Ramos (cell line): ENCODE measurements around the gene GPR87.

Source experiments
- in situ Hi-C: fragments of 300-500 bp; cut with MboI; formaldehyde crosslinking; loops from one replicate; pipeline ENCODE4 v1.14.3; 2022; ENCODE audit warnings: low sequenced_read_pairs; ENCODE audit not compliant: unreplicated experiment

GPR87 gene

DNA sequence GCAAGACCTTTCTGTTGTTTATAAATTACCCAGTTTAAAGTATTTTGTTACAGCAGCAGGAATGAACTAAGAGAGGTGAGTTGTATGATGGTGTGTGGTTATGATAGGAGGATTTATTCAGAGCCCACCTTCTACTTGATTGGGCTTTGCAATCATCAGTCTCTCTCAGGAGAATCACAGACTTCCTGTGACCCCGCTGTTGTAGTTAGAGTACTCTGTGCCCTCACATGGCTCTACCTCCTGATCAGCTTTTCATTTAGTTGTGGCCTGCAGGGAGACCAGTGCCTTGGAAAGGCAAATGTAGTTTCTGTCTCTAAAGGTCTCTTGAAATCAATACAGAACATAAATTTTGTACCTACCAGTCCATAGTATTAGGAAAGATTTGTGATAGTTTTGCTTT, 30.7 kb downstream of the GPR87 start:
- in situ Hi-C loops = loop anchor here (5.0 to 10.0 kb wide), 2 partner anchors 59 to 121 kb away; no protein-coding TSS in a partner anchor

GRCh38 chr3:151283907-151284461, 32.6 kb downstream of the GPR87 start:
- in situ Hi-C loops = loop anchor here (10.0 kb wide), 1 partner anchor 119 kb away; no protein-coding TSS in a partner anchor

DNA sequence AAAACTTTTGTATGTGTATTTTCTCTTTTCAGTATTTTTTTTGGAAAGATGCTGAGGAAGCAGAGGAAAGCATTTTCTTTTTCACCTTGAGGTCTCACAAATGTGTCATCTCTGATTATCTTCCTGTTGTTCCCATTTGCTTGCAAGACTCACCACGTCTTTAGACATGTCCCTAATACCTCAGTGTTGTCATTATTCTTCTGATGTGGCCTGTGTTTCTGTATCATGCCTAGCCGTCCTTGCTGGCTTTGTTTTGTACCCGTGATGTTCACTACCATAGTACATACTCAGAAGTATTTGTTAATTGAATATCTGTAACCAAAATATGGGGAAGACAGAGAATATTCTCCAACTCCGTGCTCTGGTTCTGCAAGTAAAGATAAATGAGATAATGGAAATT, 33.2 kb downstream of the GPR87 start:
- in situ Hi-C loops = loop anchor here (10.0 kb wide), 1 partner anchor 119 kb away; no protein-coding TSS in a partner anchor

- in situ Hi-C loops = loop anchor here (10.0 kb wide), 1 partner anchor 118 kb away; no protein-coding TSS in a partner anchor
Measured at GRCh38 chr3:151282921-151283320, 33.7 kb downstream of the GPR87 start.

- in situ Hi-C loops = loop anchor here (10.0 kb wide), 1 partner anchor 117 kb away; no protein-coding TSS in a partner anchor
Measured at GRCh38 chr3:151281671-151282324, 34.8 kb downstream of the GPR87 start.

DNA sequence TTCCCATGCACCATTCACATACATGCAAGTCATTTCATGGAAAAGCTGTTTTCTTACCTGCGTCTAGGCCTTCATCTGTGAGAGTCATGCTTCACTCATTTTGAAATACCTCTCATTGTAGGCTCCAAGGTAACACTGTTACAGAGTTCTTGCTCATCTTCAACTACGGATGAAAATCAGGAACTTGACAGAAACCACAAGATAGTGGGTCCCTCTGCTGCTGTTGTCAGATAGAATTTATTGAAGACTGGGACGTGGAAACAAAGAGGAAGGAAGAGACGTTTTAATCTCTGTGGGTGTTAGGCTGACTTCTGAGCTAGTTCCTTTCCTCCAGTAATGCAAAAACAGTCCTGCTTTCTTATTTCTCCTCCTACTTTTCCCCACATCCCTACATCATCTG, 38.4 kb downstream of the GPR87 start, which contains the start of gene P2RY14:
P2RY14 (minus strand) TSS at position 313 of the 400 bp plus-strand sequence. CDS start 64,226 bp downstream, outside the sequence.
- in situ Hi-C loops = no loop called here

GRCh38 chr3:151276687-151277042, 40.0 kb downstream of the GPR87 start:
- in situ Hi-C loops = no loop called here

DNA sequence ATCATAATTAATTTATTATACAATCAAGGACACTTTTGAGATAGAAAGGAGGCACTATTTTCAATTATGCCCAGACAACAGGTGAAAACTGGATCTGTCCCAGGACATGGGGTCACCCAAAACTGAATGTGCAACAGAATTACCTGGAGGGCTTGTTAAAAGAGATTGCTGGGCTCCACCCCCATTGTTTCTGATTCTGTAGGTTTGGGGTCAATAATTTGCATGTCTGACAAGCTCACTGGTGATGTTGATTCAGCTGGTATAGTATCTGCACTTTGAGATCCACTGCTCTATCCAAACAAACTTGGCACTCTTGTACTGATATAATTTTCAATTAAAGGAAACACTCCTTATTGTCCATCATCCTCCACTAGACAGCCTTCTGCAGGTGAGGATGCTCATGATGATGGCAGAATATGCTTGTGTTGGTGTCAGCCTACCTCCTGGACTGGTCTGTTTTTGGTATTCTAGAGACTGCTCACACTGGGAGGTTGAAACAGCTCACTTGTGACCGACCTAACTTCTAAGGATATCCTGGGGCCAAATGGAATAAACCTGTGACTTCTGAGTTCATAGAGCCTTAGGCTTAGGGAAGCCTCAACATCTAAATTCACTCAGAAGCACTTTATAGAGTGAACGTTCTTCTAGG, 40.5 kb downstream of the GPR87 start:
- in situ Hi-C loops = no loop called here

DNA sequence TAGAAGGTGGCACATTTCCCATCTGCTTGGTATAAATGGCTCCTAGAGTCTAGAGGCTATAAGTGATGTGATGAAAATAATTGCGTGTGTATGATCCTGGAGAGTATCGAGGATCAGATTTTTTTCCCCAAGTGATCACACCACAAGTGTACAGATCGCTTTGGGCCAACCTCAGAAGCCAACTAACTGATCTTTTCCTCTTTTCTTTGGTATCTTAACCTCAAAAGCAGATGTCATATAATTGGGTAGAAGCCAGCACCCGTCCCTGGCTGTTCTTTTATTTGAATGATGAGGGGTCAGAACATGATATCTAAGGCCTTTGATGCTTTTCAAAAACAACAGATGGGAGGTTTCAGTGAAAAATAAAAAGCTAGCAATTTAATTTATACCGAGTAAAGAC, 41.5 kb downstream of the GPR87 start:
- in situ Hi-C loops = no loop called here

GRCh38 chr3:151269631-151270030, 47.0 kb downstream of the GPR87 start:
- in situ Hi-C loops = no loop called here

DNA sequence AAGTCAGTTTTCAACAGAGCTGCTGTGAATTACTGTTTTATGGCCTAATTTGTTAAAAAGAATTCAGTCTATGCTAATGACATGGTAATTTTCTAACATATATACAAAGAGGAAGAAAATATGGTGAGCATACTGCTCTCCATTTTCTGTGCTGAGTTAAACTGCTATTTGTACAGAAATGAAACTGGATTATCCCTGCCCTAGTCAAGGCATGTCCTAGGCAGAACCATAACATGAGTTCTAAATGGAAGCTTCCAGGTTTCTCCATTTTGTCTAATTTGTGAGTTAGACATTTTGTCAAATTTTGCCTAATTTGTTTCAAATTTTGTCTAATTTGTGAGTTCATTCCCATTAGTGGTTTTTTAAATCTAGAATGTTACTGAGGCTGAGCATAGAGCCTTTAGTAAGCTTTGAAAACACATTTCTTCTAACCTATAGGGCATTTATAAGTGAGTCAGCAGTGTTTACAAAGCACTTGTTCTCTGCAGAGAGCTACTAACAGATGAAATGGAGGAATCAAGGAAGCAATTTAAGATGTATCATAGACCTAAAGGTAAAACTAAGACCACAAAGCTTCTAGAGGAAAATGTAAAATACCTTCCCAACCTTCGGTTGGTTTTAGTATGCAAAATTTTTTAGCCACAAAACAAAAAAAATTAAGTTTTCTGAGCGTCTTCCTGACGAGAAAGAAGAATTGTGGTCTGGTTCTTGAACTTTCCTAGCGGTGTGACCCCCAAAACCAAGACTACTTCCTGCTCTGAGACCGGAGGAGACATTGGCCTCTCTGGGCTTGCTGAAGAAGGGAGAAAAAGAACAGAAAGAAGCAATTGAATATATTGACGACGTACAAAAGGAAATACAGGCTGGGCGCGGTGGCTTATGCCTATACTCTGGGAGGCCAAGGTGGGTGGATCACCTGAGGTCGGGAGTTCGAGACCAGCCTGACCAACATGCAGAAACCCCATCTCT, 48.1 kb downstream of the GPR87 start:
- in situ Hi-C loops = no loop called here

DNA sequence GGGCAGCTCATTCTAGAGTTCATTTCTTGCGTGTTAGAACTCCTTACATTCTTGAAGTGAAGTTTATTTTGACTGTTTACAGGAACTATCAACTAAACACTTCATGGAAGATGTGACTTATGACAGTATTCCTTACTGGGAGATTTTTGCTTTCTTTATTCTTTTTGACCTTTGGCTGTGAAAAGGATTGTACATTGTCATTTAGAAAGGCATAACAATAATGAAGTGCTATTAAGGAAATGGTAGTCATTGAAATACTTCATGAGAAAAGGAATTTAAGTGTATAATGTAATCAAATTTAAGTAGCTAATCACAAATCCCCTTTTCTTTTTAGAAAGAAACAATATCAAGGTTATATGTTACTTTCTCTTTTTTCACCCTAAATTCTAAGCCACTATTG, 49.6 kb downstream of the GPR87 start:
- in situ Hi-C loops = no loop called here

DNA sequence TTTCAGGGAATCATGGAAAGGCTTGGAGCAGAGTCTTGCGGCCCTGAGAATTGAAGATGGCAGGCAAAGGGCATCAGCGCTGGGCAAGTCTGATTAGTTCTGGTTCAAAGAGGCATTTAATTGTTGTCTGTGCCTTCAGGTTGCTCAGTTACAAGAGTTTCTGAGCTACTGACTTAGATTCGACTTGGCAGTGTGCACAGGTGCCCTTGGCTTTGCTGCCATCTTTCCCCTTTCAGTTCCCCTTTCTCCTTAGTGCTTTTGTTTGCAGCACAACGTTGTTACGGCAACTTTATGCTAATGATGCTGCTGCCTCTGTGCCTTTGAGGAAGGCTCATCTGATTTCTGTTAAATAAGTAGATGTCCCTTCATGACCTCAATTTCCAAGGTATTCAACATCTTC, 50.8 kb downstream of the GPR87 start:
- in situ Hi-C loops = no loop called here

DNA sequence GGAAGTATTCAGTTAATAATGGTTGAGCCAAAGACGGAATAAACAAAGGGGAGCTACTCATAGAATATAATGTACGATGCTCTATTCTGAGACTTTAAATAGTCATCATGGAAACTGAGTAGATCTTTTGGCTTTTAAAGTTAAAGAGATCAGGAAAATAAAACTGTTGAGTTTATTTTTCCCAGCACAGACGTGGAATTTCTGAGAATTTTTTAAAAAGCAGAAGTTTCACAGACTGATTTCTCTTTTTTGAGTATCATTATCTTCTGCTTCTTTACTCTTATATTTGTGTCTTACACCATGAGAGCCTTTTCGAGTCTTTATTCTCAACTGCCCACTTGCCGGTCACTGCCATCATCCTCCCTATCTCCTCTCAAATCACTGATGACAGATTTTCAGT, 51.5 kb downstream of the GPR87 start:
- in situ Hi-C loops = no loop called here

DNA sequence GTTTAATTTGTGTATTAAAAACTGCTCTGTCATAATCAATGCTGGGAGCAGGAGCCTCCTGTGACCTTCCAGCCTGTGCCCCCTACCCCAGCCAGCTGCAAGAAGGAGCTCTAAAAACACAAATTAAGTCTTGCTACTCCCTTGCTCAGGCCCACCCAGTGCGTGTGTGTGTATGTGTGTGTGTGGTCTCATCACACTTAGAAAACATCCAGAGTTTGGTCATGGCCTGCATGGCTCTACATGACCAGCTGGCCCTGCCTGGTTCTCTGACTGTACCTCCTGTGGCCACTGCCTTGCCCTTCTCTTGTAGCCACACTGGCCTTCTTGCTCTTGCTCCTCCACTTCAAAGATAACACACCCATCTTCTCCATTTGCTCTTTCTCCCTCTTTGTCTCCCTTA, 52.0 kb downstream of the GPR87 start:
- in situ Hi-C loops = no loop called here

DNA sequence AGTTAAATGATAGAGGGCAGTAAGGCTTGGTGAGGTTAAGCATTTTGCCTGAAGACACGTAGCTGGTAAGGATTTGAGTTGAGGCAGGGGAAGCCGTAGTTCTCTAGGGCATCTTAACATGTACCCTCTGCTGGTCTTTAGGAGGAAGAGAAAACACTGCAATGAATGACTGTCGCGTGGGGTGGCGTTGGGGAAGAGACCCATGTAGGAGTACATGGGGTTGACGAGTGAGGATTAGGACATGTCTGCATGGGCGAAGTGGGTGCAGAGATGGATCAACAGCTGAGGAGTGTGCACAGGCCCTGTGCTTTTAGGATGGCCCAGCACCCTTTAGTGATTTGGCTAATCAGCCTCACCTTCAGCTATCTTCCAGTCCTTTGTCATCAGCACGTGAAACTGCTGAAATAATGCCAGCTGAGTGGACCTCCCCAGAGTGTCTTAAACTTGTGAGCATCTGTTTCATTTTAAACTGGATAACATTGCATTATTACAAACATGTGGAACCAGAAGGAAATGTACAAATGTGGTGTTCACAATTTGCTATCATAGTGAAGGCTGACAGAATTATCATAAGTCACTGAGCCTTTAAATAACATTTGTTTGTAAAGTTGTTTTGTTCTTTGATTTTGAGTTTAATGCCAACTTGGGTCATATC, 53.6 kb downstream of the GPR87 start:
- in situ Hi-C loops = no loop called here

GRCh38 chr3:151259664-151260063, 57.0 kb downstream of the GPR87 start:
- in situ Hi-C loops = no loop called here

DNA sequence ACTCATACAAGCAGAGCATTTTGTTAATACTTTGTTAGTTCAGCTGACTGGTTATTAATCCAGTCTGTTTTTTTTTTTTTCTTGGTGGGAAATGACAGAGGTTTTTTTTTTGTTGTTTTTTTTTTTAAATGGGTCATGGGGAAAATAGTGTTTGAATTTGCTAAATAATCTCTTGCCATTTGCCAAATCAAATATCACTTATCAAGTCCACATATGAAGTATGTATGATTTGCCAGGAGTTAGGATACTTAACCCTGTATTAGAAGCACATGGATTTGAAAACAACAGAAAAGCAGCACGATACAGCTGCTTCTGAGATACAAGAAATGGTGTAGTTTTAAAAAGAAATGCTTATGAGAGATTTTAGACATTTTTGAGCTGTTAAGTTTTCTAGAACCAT, 59.9 kb downstream of the GPR87 start:
- in situ Hi-C loops = no loop called here

GRCh38 chr3:151248772-151249337, 67.8 kb downstream of the GPR87 start:
- in situ Hi-C loops = no loop called here
